GM18867 (cell line): ENCODE measurements around the gene RAB32.

Experiments used
- ATAC-seq: cut with Tn5 transposase; IDR thresholded peaks from one replicate; pipeline ENCODE4 v1.9.1; 2021; ENCODE audit warnings: mild to moderate bottlenecking, moderate library complexity; ENCODE audit not compliant: unreplicated experiment

Gene RAB32

DNA sequence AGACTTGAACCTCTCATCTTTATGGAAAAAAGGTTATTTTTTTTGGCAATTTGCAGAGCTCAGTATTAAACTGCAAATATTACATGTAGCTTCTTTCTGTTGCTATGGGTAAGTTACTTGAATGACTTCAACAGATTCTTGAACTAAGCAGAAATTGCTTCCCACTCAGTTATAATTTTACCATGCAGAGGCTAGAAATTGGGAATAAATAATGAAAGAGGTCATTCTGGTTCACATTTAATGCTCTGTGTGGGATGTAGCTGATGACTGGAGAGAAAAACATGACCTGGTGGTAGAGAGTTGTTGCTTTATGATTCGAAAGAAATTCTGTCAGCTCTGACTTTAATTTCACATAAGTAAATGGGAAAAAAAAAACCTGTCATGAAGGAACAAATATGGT, 38.3 kb downstream of the RAB32 start:
- no peak for ATAC-seq

DNA sequence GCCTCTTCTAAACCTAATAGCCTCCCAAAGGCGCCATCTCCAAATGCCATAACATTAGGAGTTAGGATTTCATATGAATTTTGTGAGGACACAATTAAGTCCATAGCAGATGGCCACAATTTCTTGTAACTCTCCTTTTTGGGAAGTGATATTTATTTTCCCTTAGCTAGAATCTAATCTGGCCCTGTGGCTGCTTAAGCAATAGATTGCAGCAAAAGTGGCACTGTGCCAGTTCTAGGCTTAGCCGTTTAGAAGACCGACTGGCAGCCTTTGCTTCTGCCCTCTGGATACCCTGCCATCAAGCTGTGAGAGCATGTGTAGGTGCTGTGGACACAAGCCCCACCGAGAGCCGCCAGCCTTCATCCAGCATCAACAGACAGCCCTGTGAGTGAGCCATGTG, 39.2 kb downstream of the RAB32 start:
- no peak for ATAC-seq

DNA sequence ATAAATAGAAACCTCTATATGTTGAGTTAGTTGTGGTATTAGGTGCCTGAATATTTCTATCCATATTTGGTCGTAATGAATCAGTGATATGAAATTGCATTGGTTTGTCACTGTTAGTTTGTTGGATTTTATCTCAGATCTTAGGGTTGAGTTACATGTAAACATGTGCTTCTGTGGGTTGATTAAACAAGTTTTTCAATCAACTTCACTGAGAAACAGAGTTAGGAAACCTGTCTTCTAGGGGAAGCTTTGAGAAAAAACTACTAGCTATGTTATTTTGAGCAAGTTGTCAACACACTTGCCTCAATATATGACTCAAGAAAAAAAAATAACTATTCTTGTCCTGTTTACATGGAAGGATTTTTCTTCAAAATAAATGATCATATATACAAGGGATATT, 40.3 kb downstream of the RAB32 start:
- ATAC-seq, result no peak

DNA sequence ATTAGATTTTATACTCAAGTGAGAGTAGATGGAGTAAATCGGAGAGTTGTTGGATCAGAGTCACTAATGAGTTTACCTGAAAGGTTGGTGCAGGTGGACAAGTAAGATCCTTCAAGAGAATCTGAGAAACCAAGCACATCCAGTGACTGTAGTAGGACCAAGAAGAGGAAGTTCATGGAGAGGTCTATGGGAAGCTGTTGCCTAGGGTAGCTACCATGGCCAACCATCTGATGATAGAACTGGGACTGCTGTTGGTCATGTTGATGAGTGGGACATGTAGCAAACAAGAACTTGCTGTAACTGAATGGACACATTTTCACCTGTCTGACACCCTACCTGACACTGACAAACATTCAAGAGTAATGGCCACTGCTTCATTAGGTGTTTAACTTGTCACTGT, 43.8 kb downstream of the RAB32 start:
- ATAC-seq, result no peak

DNA sequence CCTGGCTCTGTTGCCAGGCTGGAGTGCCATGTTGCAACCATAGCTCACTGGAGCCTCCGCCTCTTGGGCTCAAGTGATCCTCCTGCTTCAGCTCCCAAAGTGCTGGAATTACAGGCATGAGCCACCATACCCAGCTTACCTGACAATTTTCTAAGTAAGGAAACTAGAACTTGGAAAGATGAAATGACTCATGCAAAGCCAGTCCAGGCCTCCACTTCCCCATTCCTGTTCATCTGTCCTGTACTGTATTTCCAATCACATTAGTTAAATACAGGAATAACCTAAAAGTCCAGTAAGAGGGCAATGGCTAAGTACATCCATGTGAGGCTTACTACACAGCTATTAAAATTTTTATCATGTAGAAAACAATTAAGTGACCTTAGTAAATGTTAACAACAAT, 46.9 kb downstream of the RAB32 start:
- ATAC-seq, result no peak

DNA sequence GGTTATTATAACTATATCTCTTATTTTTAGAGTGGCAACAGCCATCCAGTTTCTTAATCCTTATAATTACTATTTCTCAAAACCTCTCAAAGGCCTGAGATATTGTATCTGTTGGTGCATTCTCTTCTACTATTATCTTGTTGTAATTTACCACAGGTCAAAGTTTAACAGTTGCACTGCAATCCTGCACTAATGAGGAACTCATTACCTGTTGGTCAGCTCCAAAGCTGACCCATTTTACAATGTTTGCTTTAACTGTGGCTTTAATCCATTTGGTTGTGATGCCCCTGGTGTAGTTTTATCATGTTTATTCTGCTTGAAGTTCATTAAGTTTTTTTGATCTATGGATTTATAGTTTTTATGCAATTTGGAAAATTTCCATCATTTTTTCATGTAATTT, 48.8 kb downstream of the RAB32 start:
- no peak for ATAC-seq

DNA sequence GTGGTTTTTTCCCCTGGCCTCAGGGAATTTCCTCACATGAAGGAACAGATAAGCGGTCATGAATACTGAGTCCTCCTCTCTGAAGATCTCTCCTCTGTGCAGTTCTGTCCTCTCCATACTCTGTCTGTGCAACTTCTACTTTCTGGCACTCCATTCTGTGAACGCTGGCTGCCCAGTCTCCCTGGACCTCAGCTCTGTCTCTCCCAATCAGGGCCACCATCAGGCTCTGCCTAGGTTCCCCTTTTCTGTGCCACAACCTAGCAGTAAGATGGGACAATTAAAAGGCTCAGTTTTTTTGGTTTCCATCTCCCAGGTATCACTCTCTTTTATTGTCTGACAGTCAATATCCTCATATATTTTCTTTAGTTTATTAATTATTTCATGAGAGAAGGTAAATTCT, 50.4 kb downstream of the RAB32 start:
- ATAC-seq, result no peak

DNA sequence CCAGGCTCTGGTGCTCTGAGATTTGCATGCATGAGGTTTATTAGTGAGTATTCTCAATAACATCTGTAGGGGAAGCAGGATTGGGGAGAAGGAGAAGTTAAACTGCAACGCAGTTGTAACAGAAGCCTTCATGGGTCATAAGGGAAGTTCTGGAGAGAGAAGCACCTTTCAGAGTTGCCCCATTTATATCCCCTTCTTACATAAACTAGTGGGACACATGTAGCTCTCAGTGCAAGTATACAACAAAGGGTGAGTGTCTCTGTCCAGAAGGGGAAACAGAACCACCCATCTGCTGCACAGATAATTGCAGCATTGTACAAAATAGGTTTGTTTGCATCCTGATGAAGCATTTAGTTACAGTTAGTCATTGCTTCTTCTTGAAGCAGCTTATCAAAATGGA, 50.9 kb downstream of the RAB32 start:
- ATAC-seq, result no peak

DNA sequence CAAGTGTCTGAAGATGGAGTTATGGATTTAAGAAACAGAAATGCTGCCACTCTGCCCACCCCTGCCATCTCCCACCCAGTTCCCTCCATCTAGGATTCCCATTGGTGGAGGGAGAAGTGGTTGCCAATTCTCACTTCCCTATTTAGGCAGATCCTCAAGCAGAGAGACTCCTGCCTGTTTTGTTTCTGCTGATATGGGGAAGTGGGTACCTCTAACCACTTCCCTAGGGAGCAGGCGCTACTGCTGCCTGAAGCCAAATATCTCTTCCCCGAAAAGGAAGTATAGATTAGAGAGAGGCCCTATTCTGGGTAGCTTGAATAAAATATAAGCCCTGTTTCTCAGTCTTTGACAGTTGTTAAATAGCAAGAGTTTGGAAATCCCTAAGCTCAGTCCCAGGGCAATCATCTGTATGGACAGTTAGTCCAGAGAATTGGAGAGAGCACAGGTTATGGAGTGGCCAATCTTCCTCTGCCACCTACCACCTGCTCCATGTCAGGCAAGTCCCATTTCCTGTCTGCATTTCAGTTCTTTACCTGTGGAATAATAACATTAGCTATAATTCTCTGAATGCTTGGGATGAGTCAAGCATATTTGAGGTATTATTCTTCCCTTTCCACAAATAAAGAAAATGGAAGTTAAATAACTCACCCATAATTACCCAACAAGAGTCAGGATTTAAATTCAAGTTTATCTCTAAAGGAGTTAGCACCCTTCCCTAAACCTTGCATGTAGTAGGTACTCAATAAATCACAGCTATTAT, 52.5 kb downstream of the RAB32 start:
- no peak for ATAC-seq

GRCh38 chr6:146598772-146599405, 55.3 kb downstream of the RAB32 start, which contains the start of gene ADGB:
TSS of gene ADGB (plus strand) at chr6:146598972. CDS start at chr6:146599041, 69 bp downstream.
- no peak for ATAC-seq

- no peak for ATAC-seq
Observed at GRCh38 chr6:146601352-146601751, 57.7 kb downstream of the RAB32 start.

- ATAC-seq, result no peak
Observed at GRCh38 chr6:146602526-146602925, 58.9 kb downstream of the RAB32 start.
